CD4-positive, alpha-beta T cell treated with Interleukin-12 subunit alpha and Interleukin-12 subunit beta, for 1 hour (primary cell): ENCODE results near the gene PPP4R1.
"Not testable (repeated sequence)": the region's sequence is repeated elsewhere in the genome, so short reads cannot be mapped to it uniquely, and the experiment has no call there.

Source experiments
- DNase-seq: peaks from one replicate; pipeline ENCODE4 v3.0.0-alpha.2; 2020

Gene PPP4R1, protein sequence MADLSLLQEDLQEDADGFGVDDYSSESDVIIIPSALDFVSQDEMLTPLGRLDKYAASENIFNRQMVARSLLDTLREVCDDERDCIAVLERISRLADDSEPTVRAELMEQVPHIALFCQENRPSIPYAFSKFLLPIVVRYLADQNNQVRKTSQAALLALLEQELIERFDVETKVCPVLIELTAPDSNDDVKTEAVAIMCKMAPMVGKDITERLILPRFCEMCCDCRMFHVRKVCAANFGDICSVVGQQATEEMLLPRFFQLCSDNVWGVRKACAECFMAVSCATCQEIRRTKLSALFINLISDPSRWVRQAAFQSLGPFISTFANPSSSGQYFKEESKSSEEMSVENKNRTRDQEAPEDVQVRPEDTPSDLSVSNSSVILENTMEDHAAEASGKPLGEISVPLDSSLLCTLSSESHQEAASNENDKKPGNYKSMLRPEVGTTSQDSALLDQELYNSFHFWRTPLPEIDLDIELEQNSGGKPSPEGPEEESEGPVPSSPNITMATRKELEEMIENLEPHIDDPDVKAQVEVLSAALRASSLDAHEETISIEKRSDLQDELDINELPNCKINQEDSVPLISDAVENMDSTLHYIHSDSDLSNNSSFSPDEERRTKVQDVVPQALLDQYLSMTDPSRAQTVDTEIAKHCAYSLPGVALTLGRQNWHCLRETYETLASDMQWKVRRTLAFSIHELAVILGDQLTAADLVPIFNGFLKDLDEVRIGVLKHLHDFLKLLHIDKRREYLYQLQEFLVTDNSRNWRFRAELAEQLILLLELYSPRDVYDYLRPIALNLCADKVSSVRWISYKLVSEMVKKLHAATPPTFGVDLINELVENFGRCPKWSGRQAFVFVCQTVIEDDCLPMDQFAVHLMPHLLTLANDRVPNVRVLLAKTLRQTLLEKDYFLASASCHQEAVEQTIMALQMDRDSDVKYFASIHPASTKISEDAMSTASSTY

DNA sequence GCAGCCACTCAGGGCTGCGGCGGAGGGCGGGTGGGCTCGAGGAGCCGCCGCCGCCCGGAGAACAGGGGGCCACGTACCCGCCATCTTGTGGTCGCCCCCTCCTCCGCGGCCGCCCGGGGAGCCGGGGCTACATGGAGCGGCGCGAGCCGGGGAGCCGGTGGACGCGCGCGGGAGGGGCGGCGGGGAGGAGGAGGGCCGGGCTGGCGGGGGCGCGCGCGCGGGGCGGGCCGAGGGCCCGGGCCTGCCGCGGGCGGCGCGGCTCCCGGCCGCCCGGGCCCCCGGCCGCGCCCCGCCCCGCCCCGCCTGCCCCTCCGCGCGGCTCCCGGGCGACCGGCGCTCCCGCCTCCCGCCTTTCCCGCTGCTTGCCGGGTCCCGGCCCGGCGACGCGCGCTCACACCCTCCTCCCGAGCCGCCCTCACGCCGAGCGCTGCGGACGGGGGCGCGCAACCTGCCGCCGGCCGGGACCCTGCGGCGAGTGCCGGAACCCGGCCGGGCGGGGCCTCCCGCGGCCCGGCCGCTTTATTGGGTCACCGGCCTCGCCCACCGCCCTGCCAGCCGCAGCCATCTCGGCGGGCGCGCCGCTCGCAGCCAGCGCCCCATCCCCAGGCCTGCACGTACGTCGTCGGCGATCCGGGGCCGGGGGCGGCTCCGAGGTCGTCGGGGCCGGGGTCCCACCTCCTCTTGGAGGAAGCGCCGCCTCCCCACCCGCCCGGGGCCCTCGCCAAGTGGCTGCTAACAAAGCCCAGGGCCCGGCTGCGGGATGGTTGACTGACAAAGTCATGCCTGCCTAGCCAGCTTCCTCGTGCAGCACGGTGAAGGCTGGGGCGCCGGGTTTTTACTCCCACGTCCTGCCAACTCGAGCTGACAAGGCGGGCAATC is at the start of gene PPP4R1:
Gene PPP4R1 (minus strand): TSS at position 159 of the 879 bp plus-strand sequence. CDS start 75 bp downstream, at position 84.
- peak; percentile 76 for DNase-seq

DNA sequence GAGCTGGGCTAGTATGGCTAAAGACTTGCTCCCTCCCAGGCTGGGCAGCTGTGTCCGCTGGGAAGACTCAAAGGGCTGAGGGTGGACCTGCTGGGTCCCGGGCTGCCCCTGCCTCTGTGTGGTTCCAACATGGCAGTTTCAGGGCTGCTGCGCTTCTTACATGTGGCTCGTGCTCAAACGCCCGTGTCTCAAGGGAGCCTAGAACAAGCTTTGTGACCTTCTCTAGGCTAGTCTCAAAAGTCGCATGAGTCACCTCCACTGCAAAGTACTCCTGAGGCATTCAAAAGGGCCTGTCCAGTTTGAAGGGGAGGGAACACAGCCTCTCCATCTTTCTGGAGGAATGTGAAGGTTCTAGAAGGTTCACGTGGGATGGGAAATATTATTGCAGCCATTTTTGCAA is 49.0 kb upstream of the PPP4R1 start:
- no peak for DNase-seq

DNA sequence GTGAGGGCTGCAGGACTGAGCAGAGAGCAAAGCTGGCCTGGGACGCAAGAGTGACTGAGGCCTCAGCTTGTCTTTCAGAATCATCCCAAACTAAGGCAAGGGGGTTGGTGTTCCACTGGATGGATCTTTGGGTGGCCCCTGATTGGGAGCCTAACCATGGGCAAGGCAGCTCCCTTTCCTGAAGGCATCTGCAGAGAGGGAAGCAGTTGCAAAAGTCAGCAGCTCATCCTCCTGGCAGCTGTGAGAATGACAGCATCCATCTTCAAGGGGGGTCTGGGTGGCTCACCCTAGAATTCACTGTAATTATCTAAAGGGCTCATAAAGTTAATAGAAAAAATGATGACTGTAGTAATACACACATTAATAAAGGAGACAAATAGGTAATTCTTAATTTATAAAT is 47.2 kb upstream of the PPP4R1 start:
- DNase-seq = no peak

DNA sequence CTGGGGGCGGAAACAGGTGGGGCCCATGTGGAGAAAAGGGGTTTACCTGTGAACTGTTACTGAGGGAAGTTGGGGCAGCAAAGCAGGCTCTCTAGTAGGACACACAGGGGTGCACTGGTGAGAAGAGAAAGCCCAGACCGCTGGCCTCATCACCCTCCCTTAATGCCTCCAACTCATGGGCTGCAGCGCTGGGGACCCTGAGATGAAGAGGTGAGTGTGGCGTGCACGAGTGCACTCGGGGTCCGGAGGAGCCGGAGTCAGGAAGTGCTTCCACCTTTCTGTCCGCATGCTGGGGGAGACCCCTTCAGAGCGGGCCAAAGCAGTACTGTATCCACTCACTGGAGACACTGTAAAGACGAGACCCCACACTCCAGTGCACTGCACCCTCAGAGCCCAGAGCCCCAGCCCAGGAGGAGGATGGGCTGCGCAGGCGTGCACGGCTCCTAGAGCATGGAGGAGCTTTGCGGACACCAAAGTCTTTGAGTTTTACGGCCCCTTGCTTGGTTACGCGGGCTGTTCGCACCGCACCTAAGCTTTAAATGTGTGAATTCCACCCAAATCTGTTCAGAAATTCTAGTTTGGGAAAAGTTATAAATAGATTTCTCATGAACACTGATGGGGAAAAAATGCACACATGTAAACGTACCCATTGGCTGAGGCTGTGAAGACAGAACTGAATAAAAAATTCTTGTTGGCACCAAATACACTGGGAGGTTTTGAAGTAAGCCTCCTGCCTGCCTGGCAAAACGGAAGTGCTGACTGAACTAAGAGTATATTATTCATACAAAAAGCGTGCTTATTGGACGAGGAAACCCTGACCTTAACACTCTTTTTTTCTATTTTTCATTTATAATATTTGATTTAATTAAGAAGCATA is 45.4 kb upstream of the PPP4R1 start:
- no peak for DNase-seq

DNA sequence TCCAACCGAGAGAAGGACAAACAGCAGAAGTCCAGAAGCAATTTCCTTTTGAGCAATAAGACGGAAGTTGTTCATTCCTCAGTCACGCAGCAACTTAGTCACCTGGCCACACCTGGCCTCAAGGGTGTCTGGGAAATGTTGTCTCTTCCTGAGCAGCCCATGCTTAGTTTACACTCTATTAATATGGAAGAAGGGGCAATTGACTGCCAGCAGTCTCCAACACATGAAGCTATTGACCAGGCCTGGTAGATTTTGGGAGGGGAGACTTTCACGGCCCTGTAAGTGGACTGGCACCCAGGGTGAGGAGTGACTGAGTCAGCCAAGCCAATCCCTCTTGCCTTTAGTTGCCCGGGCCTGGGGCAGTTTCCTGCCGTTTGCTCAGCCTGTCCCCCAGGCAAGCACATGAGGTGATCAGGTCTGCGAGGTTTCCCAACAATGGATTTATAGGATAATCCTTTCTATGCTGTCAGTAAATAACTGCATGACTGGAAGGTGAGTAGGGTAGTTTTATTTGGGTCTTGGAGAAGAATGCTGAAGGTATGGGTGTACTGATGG is 43.8 kb upstream of the PPP4R1 start:
- DNase-seq = no peak

DNA sequence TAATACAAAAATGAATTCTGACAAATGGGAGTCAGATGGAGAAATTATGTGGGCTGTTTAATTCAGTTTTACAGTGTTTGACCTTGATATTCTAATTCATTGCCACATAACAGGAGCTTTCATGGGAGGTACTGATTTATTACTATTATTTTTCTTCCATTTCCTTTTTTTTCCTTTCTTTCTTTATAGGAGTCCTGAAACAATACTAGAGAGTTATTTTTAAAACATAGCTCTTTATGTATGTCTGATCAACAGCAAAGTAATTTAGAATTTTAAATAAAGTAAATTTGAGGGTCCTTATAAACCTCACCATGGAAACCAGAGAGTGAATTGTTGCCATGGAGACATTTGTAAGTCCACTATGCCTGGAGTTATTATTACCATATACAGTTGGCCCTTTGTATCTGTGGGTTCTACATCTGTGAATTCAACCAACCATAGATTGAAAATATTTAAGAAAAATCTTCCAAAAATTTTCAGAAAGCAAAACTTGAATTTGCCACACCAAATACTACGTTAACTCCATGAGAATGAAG is 40.9 kb upstream of the PPP4R1 start:
- DNase-seq = no peak

DNA sequence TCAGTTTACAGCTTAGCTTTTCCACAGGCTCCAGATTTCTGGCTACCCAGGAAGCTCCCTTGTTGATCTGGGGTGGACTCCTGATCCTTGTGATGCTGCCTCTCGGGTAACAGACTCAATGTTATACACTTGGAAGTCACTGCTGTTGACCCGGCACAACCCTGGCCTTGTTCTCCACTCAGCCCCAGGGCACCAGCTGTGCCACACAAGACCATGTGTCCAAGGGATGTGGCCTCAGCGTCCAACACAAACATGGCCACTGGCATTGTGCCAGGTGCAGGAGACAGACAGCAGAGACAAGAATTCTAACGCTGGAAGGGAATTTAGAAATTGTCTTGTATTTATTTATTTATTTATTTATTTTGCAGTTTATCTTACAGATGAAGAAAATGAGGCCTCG is 39.0 kb upstream of the PPP4R1 start:
- no peak for DNase-seq

DNA sequence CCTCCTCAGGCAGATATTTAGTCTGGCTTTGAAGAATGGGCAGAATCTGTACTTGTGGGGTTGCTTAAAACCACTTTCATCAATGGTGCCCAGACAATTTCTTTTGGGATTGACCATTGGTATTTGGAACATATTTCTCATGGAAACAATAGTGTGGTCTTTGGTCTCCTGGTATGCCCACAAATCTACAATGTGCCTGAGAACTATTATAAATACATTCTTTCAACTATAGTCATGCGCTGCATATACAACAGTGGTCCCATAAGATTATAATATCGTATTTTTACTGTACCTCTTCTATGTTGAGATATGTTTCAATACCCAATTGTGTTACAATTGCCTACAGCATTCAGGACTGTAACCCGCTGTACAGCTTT is 34.8 kb upstream of the PPP4R1 start:
- DNase-seq = no peak

DNA sequence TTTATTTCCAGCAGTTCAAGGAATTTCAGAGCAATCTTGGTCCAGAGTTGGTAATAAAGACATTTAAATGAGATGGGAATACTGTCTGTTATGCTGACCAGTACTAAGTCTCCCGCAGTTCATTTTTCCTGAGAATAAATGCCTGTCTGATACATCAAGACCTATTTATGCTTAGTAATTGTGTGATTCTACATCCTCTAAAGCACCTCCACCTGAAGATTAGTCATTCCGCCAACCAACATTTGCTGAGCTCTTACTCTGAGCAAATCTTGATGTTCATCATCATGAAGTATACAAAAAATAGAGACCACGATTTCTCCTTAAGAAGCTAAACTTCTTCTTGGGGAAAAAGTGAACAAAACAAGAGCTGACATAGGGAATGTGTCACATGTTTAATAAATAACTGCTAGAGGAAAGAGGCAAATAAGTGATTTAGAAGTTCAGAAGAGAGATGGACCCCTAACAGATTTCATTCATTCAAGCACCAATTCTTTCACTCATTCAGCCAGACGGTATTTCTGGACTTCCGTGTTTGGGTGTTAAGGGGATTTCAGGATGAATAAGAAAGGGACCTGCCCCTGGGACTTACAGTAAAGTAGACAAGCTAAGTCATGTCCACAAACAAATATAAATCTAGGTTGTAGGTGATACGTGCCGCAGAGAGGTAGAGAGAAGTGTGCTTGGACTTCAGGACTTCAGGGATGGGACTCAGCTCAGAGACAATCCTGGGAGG is 34.2 kb upstream of the PPP4R1 start:
- DNase-seq = no peak

- DNase-seq = no peak
Observed at GRCh38 chr18:9647496-9648323, 33.4 kb upstream of the PPP4R1 start.

DNA sequence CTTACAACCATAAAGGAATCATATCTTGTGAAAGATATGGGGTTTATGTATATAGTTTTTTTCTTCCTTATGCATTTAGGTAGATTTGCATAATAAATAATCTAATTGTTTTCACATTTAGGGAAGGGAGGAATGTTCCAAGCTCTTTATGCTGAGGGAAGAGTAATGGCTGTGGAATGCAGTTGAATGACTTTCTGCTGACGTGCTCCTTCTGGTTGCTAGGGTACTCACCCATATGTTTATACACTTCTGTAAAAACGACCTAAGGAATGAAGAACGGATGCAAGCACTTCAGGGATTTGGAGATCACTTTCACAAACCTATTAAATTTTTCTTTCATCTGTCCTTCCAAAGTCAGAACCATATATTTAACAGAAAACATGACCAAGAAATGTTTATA is 29.2 kb upstream of the PPP4R1 start:
- no peak for DNase-seq

DNA sequence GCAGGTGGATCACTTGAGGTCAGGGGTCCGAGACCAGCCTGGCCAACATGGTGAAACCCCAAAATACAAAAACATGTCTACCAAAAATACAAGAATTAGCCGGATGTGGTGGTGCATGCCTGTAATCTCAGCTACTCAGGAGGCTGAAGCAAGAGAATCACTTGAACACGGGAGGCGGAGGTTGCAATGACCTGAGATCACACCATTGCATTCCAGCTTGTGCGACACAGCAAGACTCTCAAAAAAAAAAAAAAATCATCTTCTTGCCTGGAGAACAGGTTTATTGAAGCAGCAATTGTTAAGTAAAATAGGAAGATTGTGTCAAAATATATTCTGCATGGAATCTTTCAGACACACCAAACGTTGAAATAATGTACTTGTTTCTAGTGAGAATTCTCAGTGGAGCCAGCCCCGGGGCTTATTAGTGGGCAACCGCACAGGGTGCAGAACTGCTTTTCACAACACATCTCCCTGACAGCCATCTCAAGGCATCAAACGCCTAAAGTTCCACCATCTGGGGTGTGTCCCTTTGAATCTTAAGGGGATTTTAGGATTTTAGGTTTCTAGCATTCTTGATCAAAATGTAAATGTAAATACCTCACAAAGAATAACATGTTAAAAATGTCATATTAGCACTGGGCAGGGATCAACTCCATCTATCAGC is 28.6 kb upstream of the PPP4R1 start:
- DNase-seq = no peak

- not testable (repeated sequence) for DNase-seq
Observed at GRCh38 chr18:9641081-9641480, 26.7 kb upstream of the PPP4R1 start.

DNA sequence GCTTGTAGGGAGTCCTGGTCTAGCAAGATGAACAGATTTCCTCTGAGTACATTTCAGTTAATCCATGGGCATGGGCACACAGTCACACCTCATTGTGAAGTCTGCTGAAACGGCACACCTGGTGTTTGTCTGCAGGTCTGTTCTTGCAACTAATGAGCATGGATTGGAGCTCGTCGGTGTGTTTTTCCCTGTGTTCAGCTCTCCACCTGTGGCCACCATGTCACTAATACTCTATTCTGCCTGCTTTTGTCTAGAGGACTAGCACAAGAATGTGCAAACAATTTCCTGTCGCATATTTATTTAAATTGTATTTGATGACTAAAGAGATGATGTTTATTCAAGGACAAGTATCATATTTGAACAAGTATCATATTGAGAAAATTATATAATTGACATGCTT is 24.5 kb upstream of the PPP4R1 start:
- DNase-seq = no peak

DNA sequence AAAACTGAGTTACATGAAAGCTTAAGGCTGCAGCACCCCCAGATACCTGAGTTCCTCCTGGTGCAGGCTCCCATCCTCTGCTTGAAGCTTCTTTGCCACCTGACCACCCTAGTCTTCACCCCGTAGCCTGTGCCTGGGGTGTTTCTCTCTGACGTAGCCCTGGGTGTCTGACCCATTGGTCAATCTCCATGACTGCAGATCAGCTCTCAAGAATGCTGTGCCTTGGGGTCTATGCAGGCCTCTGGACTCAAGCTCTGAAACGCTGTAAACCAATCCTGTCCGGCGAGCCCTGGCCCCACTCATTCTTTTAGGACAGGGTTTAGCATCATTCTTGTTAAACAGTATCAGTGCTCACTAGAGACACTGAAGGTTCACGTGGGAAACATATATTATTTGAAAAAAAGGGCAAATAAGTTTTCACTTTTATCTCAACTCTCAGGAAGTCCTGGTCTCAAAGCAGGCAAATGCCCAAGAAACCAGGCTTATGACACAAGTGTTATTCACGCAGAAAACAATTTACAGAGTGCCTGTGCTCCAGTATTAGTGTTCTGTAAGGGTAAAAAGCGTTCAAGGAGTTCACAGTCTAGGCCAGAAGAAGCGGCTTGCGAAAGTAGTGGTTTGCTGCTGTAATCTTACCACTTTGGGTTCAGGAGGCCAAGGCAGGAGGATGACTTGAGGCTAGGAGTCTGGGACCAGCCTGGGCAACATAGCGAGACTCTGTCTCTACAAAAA is 22.8 kb upstream of the PPP4R1 start:
- DNase-seq = no peak

- DNase-seq = no peak
Observed at GRCh38 chr18:9634856-9635255, 20.5 kb upstream of the PPP4R1 start.

GRCh38 chr18:9631814-9632496 is 17.6 kb upstream of the PPP4R1 start:
- no peak for DNase-seq

DNA sequence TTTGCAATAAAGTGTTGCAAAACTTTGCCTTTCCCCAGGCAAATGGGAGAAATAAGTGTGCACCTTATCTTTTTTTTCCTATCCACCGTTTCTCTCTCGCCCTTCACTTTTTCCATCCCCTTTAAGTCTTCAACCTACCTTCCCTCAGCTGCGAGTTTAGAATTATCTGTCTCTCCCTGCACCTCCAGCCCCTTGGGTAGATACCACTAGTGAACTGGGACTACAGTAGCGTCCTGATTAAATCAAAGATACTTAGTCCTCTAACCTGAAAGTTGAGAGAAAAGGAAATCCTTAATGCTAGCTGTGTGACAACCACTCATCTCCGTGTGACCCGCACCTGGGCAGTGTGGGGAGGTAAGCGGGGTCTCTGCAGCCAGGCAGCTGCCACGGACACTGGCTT is 16.1 kb upstream of the PPP4R1 start:
- DNase-seq = no peak
